ENCODE results near the gene NRG3.
"Not testable (repeated sequence)": the region's sequence is repeated elsewhere in the genome, so short reads cannot be mapped to it uniquely, and the experiment has no call there.

The NRG3 gene

DNA sequence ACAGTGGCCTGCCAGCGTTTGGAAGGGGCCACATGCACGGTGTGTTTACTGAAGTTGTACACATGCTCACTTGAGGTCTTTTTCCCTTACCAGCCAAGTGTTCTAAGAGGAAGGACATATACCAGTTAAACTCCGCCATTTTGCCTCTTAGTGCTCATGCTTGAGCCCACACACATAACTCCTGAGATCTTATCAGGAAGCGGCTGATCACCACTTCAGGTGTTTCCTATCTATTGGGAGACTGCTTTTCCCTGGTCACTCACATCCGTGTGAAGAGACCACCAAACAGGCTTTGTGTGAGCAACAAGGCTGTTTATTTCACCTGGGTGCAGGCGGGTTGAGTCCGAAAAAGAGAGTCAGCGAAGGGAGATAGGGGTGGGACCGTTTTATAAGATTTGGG lies 802.9 kb downstream of the NRG3 start:
- H3K4me3 ChIP-seq (ENCODE audit: low read length); DNase-seq (ENCODE audit: low read depth, low spot score): not testable (repeated sequence)

- not testable (repeated sequence) for DNase-seq (ENCODE audit: low read depth, low spot score); H3K4me3 ChIP-seq (ENCODE audit: low read length)
These were observed 803.5 kb downstream of the NRG3 start for GRCh38 chr10:82678451-82678850.

- no peak for DNase-seq (ENCODE audit: low read depth, low spot score)
- no peak overlapping the region for H3K4me3 ChIP-seq (ENCODE audit: low read length)
These were observed 805.6 kb downstream of the NRG3 start for GRCh38 chr10:82680608-82681007.

GRCh38 chr10:82683945-82684344 lies 809.0 kb downstream of the NRG3 start:
- DNase-seq (ENCODE audit: low read depth, low spot score) = no peak
- no peak overlapping the region for H3K4me3 ChIP-seq (ENCODE audit: low read length)

DNA sequence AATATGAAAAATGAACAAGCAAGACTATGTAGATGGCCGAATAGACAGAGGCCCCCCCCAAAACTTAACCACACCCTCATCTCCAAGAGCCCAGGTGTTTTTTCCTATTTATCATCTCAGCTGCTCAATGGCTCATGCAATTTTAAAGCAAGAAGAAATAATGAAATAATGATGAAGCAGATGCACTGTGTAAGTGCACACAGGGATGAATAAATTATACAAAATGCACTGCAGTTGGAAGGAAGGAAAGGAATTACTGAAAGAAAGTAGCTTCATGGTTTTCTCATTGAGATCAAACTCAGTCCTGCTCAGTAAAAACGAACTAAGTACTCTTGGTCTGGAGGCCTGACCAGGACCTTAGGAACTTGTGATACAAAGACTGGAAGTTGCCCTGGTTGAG lies 810.1 kb downstream of the NRG3 start:
- DNase-seq (ENCODE audit: low read depth, low spot score) = no peak
- H3K4me3 ChIP-seq (ENCODE audit: low read length) = no peak overlapping the region

GRCh38 chr10:82691211-82691610 lies 816.2 kb downstream of the NRG3 start:
- no peak for DNase-seq (ENCODE audit: low read depth, low spot score)

GRCh38 chr10:82692458-82692857 lies 817.5 kb downstream of the NRG3 start:
- DNase-seq (ENCODE audit: low read depth, low spot score) = no peak
- no peak overlapping the region for H3K4me3 ChIP-seq (ENCODE audit: low read length)

More at GRCh38 chr10:82691211-82691610, 816.2 kb downstream of the NRG3 start:
- no peak overlapping the region for H3K4me3 ChIP-seq (ENCODE audit: low read length)

DNA sequence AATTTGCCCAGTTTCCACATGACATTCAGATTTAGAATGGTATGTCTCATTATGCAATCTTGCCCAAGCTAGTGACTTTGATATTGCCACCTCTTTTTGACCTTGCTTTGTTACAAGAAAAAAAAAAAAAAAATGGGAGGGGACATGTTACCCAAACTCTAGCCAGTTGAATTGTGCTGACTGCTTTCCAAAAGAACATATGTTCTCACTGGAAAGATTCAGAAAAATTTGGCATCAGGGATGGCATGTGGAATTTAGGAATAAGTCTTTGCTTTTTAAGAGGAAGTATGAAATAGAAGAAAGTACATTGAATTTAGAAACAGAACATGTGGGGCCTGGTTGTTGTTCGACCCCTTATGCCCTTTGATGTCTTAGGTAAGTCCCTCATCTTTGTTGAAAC lies 846.8 kb downstream of the NRG3 start:
- DNase-seq (ENCODE audit: low read depth, low spot score) = no peak
- no peak overlapping the region for H3K4me3 ChIP-seq (ENCODE audit: low read length)

GRCh38 chr10:82722273-82722672 lies 847.3 kb downstream of the NRG3 start:
- no peak overlapping the region for H3K4me3 ChIP-seq (ENCODE audit: low read length)
- no peak for DNase-seq (ENCODE audit: low read depth, low spot score)

GRCh38 chr10:82736305-82736704 lies 861.3 kb downstream of the NRG3 start:
- no peak for DNase-seq (ENCODE audit: low read depth, low spot score)
- H3K4me3 ChIP-seq (ENCODE audit: low read length) = no peak overlapping the region

- no peak overlapping the region for H3K4me3 ChIP-seq (ENCODE audit: low read length)
- DNase-seq (ENCODE audit: low read depth, low spot score) = no peak
These were observed 862.6 kb downstream of the NRG3 start for GRCh38 chr10:82737549-82737948.

- no peak overlapping the region for H3K4me3 ChIP-seq (ENCODE audit: low read length)
- no peak for DNase-seq (ENCODE audit: low read depth, low spot score)
These were observed 863.6 kb downstream of the NRG3 start for GRCh38 chr10:82738592-82738991.

- no peak for DNase-seq (ENCODE audit: low read depth, low spot score)
- H3K4me3 ChIP-seq (ENCODE audit: low read length) = no peak overlapping the region
These were observed 867.5 kb downstream of the NRG3 start for GRCh38 chr10:82742478-82742877.

- DNase-seq (ENCODE audit: low read depth, low spot score) = no peak
- H3K4me3 ChIP-seq (ENCODE audit: low read length) = no peak overlapping the region
These were observed 867.9 kb downstream of the NRG3 start for GRCh38 chr10:82742898-82743297.

DNA sequence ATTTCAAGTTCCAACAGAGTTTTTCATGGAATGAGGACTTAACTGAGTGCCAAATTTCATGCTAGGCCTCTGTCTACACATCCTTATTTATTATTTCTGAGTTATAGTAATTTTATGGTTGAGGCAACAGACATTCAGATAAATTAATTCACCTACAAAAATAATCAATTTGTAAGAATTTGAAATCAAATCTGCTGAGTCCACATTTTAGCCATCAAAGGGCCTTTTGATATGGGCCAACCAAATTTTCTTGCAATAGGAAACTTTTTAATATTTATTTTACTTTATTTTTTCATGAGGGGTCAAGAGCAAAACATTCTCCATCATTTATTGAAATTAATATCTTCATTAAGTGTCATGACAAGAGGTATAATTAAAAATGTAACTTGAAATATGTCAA lies 875.5 kb downstream of the NRG3 start:
- no peak for DNase-seq (ENCODE audit: low read depth, low spot score)
- H3K4me3 ChIP-seq (ENCODE audit: low read length) = no peak overlapping the region

- DNase-seq (ENCODE audit: low read depth, low spot score) = no peak
- H3K4me3 ChIP-seq (ENCODE audit: low read length) = no peak overlapping the region
These were observed 882.4 kb downstream of the NRG3 start for GRCh38 chr10:82757397-82757796.

DNA sequence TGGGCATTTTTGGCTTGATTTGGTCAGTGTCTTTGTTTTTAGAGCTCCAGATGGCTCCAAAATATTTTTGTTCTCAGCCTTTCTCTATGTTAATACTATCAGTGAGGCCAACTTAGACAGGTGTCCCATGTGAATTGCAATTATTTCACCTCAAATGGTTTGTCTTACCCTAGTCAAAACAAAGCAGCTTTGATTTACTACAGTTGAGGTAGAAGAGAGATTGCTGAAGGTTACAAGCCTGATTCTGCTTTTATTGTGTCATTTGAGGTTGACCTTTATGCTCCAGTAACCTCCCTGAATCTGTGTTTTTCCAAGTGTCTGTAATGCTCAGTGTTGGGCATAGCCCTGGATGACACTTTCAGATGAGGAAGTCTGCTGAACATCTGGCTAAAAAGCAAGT lies 882.9 kb downstream of the NRG3 start:
- DNase-seq (ENCODE audit: low read depth, low spot score) = no peak
- no peak overlapping the region for H3K4me3 ChIP-seq (ENCODE audit: low read length)

GRCh38 chr10:82759050-82759449 lies 884.1 kb downstream of the NRG3 start:
- DNase-seq (ENCODE audit: low read depth, low spot score) = no peak

DNA sequence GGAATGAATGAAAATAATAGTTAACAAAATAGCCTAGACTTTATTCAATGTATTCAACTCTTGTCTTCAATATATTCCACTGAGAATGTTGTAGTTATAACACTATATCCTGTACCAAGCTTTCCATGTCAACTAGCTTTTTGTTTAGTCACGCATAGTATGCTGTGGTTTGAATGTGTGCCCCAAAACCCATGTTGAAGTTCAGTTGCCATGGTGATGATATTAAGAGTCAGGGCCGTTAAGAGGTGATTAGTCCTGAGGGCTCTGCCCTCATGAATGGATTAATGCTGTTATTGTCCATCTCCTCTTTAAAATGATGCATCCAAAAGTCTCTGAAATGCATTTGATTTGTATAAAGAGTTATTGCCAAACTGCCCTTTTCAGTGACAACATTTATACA lies 887.6 kb downstream of the NRG3 start:
- H3K4me3 ChIP-seq (ENCODE audit: low read length) = no peak overlapping the region
- no peak for DNase-seq (ENCODE audit: low read depth, low spot score)

More at GRCh38 chr10:82759050-82759449, 884.1 kb downstream of the NRG3 start:
- H3K4me3 ChIP-seq (ENCODE audit: low read length) = no peak overlapping the region

GRCh38 chr10:82768040-82768439 lies 893.0 kb downstream of the NRG3 start:
- no peak for DNase-seq (ENCODE audit: low read depth, low spot score)
- no peak overlapping the region for H3K4me3 ChIP-seq (ENCODE audit: low read length)

GRCh38 chr10:82778908-82779307 lies 903.9 kb downstream of the NRG3 start:
- H3K4me3 ChIP-seq (ENCODE audit: low read length) = no peak overlapping the region

GRCh38 chr10:82796510-82796909 lies 921.5 kb downstream of the NRG3 start:
- no peak for DNase-seq (ENCODE audit: low read depth, low spot score)
- no peak overlapping the region for H3K4me3 ChIP-seq (ENCODE audit: low read length)

More at GRCh38 chr10:82778908-82779307, 903.9 kb downstream of the NRG3 start:
- no peak for DNase-seq (ENCODE audit: low read depth, low spot score)
